ENCODE results near the gene KRTAP22-2.

The KRTAP22-2 gene

GRCh38 chr21:30561957-30562356, 28.2 kb downstream of the KRTAP22-2 start:
- DNase-seq: no peak

GRCh38 chr21:30561264-30561895, 28.8 kb downstream of the KRTAP22-2 start, which contains the start of gene KRTAP19-7:
KRTAP19-7 (minus strand) TSS chr21:30561314; CDS start chr21:30561289, 25 bp downstream.
- DNase-seq: no peak

DNA sequence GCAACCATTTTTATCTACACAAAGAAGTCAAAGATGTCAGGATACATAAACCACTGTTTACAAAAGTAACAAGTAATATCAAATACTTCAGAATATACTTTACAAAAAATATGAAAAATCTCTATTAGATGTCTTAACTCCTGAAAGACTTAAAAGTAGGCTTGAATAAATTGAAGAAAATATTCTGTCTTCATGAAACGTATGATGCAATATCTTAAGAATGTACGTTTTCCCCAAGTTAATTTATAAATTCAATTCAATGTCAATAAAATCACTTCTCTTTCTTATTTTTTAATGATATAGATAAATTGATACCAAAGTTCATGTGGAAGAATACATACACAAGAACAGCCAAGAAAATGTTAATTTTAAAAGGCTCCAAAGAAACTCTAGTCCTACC, 35.1 kb downstream of the KRTAP22-2 start:
- DNase-seq: no peak

- no peak for DNase-seq
Measured at GRCh38 chr21:30552782-30553181, 37.4 kb downstream of the KRTAP22-2 start.

DNA sequence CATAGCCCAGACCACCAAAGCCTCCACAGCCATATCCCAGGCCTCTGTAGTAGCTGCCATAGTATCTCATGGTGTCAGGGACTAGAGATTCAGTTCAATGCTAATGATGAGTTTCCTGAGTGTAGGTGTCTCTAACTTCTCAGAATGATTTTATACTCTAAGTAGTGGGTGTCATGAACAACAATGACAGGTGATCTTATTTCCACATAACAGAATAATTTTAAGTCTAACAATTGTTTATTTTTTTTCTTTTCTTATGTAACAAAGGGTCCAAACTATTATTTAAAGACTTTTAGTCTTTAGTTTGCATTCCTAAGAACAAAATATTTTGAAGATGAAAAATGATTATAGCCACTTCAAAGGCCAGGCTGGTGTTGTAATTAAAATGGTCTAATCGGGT, 48.4 kb downstream of the KRTAP22-2 start, which contains the start of gene KRTAP19-6:
KRTAP19-6 (minus strand) TSS at position 101 of the 400 bp plus-strand sequence; CDS start at position 70, 31 bp downstream.
- no peak for DNase-seq
